NCI-H524 treated with DMSO at 0.1 percent for 48 hours (cell line): ENCODE results near the gene SNX32.

Experiments
- DNase-seq: peaks from one replicate; lab custom pipeline; 2025; lab: John Stamatoyannopoulos, UW

The SNX32 gene

DNA sequence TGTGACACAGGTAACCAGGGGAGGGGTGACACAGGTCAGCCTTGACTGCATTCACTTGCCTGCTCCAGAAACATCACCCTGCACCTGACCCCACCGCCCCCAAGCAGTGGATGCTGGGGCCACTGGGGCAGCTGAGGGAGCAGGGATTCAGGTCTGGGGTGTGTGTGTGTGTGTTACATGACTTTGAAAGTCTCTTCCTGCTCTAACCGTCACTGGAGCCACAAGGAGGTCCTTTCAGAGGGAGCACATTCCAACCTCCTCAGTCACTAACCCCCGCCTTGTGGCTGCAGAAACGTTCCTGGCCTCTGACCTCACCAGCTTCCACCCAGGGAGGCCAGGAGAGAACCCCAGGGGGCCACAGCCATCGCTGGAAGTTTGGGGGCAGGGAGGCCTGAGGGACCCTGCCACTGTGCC lies 69.3 kb downstream of the SNX32 start:
- no peak for DNase-seq
